ENCODE results near the gene CD22.

CD22 gene

DNA sequence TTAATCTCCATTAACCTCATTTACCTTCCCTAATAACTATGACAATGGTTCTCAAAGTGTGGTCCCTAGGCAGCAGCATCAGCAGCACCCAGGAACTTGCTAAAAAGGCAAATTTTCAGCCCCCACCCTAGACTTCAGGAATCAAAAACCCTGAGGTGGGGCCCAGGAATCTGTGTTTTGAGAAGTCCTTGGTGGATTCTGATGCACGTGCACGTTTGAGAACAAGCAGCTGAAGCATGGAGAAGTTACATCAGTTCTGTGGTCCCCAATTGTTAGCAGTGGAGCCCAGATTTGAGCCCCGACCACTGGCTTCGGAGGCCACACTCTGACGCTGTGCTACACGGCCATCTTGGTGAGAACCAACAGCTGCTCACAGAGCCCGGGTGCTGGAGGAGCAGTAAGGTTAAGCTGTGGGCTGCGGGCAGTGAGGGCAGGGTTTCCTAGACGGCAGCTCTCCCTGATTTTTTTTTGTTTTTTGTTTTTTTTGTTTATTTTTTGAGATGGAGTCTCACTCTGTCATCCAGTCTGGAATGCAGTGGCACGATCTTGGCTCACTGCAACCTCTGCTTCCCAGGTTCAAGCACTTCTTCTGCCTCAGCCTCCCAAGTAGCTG lies 14.0 kb upstream of the CD22 start:
- no peaks in the 10 kb centered on the region for H3K27me3 Mint-ChIP-seq (ENCODE audit: low read depth)
- DNase-seq (ENCODE audit: low spot score) = no peak
- no peak overlapping the region for H3K27ac Mint-ChIP-seq
- H3K9me3 Mint-ChIP-seq = no peaks in the 10 kb centered on the region
- H3K36me3 Mint-ChIP-seq (ENCODE audit: low read depth) = no peaks in the 10 kb centered on the region
- H3K4me3 Mint-ChIP-seq = no peak overlapping the region
- peaks cover 9% of the 10 kb centered on the region for H3K4me1 Mint-ChIP-seq (ENCODE audit: low read depth)

DNA sequence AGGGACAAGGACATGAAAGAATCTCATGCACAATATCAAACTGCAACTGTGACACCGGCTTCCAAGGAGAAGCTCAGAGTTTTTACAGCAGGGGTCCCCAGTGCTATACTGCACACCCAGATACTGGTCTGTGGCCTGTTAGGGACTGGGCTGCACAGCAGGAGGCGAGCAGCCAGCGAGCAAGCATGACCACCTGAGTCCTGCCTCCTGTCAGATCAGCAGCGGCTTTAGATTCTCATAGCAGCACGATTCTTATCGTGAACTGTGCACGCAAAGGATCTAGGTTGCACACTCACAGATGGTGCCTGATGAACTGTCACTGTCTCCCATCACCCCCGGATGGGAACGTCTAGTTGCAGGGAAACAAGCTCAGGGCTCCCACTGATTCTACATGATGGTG lies 13.1 kb upstream of the CD22 start:
- no peak overlapping the region for H3K27ac Mint-ChIP-seq
- no peaks in the 10 kb centered on the region for H3K9me3 Mint-ChIP-seq
- no peak overlapping the region for H3K4me3 Mint-ChIP-seq
- no peak for DNase-seq (ENCODE audit: low spot score)
- H3K27me3 Mint-ChIP-seq (ENCODE audit: low read depth) = no peaks in the 10 kb centered on the region
- H3K36me3 Mint-ChIP-seq (ENCODE audit: low read depth) = no peaks in the 10 kb centered on the region
- H3K4me1 Mint-ChIP-seq (ENCODE audit: low read depth) = peaks cover 7% of the 10 kb centered on the region

DNA sequence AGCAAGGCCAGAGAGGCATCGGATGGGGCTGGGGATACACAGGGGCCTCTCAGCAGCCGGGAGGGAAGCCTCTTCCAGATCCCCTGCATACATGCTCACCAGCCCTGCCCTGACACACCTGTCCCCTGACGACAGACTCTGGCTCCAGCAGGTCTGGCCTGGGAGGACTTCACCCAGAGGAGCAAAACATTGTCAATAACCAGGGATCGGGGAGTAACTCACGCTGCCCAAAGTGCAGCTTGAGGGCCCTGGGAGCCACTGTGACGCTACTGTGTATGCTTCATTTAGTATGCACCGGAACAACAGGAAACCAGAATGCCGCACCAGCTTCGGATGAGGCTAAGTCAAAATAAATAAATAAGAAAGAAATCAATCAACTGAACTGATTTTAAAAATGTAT lies 12.4 kb upstream of the CD22 start:
- Mint-ChIP-seq H3K27me3 (ENCODE audit: low read depth) (no peaks in the 10 kb centered on the region), H3K36me3 (ENCODE audit: low read depth) (no peaks in the 10 kb centered on the region), H3K4me3 (no peak overlapping the region), H3K27ac (no peak overlapping the region), H3K4me1 (ENCODE audit: low read depth) (peaks cover 7% of the 10 kb centered on the region), H3K9me3 (no peaks in the 10 kb centered on the region)
- DNase-seq (ENCODE audit: low spot score) = no peak

DNA sequence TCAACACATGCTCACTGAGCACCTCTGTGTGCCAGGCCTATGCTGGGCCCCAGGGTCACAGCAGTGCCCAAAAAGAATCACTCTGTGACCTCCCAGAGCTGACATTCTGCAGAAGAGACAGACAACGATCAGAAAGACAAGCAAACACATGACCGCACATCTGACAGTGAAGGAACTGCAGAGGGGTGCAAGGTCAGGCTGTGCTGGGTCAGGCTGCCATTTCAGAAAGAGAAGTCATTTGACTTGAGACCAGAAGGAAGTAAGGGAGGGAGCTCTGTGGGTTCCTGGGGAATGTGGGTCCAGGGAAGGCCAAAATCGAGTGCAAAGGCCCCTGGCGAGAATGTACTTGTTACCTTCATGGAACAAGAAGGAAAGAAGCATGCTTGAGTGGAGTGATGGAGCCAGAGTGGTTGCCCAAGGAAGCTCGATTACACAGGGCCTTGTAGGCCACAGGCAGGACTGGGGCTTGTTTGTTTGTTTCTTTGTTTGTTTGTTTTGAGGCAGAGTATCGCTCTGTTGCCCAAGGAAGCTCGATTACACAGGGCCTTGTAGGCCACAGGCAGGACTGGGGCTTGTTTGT lies 11.4 kb upstream of the CD22 start:
- Mint-ChIP-seq H3K4me1 (ENCODE audit: low read depth) (peaks cover 7% of the 10 kb centered on the region), H3K27ac (no peak overlapping the region), H3K36me3 (ENCODE audit: low read depth) (no peaks in the 10 kb centered on the region), H3K4me3 (no peak overlapping the region), H3K27me3 (ENCODE audit: low read depth) (no peaks in the 10 kb centered on the region), H3K9me3 (no peaks in the 10 kb centered on the region)
- no peak for DNase-seq (ENCODE audit: low spot score)

DNA sequence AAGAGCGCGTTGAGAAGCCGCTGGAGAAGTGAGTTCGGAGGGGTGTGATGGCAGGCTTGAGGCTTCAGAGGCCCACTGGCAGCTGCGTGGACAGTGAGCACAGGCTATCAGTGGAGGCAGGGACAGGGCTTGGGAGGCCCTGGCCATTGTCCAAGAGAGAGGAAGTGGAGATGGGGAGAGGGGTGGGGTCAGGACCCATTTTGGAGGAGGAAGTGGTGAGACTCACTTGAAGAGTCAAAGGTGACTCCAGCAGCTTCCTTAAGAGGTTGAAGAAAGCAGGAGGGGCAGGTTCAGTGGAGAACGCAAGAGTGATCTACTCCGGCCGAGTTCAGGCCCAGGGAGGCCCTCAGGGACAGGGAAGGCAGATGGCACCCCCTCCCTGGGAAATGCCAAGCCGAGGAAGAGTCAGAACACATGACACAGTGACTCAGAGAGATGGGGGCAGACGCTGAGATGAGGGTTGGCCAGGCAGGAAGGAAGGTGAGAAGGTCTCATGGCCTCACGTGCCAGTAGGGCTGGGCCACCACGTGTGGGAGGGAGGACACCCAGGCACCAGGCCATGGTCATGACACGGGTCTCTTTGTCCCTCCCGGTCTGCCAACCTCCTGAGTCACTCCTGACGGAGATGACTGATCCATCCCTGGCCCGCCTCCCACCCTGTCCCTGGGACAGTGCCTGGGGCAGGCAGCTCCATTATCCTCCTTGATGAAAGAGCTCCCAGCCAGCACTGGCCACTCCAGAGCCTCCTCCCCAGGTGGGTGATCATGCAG lies 10.1 kb upstream of the CD22 start:
- H3K9me3 Mint-ChIP-seq = no peaks in the 10 kb centered on the region
- H3K4me1 Mint-ChIP-seq (ENCODE audit: low read depth) = peaks cover 7% of the 10 kb centered on the region
- H3K36me3 Mint-ChIP-seq (ENCODE audit: low read depth) = no peaks in the 10 kb centered on the region
- DNase-seq (ENCODE audit: low spot score) = peak; percentile 6
- H3K27ac Mint-ChIP-seq = peak overlapping the region; percentile 67
- H3K4me3 Mint-ChIP-seq = no peak overlapping the region
- H3K27me3 Mint-ChIP-seq (ENCODE audit: low read depth) = no peaks in the 10 kb centered on the region

DNA sequence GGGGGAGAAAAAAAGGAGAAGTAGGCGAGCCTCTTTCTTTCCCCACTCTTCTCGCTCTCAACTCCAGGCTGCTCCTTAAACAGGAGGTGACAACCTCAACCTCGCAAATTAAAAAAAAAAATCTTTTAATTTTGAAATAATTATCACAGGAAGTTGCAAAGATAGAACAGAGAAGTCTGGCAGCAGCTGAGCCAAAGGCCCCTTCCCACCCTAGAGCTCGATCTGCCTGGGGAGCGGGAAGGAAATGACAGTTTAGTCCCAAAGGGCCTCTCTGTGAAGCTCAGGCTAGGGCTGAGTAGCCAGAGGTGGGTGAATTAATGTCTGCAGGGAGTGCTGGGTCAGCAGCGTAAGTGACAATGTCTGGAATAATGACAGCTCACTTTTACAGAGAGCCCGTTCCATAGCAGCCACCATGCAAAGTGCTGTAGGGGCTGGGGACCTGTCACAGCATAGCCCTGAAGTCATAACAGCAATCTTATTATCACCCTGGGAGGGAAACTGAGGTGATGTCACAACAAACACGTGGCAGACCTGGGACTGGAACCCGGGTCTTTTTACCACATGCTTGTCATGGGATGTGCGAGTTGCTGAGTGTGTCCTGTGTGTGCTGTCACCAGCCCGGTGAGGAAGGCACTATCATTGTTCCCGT lies 8.8 kb upstream of the CD22 start:
- DNase-seq (ENCODE audit: low spot score) = no peak
- H3K9me3 Mint-ChIP-seq = no peaks in the 10 kb centered on the region
- H3K27me3 Mint-ChIP-seq (ENCODE audit: low read depth) = no peaks in the 10 kb centered on the region
- no peak overlapping the region for H3K27ac Mint-ChIP-seq
- H3K4me3 Mint-ChIP-seq = no peak overlapping the region
- no peaks in the 10 kb centered on the region for H3K36me3 Mint-ChIP-seq (ENCODE audit: low read depth)
- peaks cover 7% of the 10 kb centered on the region for H3K4me1 Mint-ChIP-seq (ENCODE audit: low read depth)

DNA sequence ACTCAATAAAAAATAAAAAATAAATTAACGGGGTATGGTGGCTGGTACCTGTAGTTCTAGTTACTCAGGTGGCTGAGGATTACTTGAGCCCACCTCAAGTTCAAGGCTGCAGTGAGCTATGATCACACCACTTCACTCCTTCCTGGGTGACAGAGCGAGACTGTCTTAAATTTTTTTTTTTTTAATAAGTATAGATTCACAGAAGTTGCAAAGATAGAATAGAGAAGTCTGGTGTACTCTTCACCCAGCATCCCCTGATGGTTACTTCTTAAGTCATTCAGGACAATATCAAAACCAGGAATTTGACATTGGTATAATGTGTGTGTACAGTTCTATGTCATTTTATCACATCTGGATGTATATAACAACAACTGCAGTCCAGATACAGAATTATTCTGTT lies 7.7 kb upstream of the CD22 start:
- Mint-ChIP-seq H3K27ac (no peak overlapping the region), H3K4me1 (ENCODE audit: low read depth) (peaks cover 7% of the 10 kb centered on the region), H3K4me3 (no peak overlapping the region), H3K36me3 (ENCODE audit: low read depth) (no peaks in the 10 kb centered on the region), H3K27me3 (ENCODE audit: low read depth) (peaks cover 4% of the 10 kb centered on the region), H3K9me3 (no peaks in the 10 kb centered on the region)
- no peak for DNase-seq (ENCODE audit: low spot score)

DNA sequence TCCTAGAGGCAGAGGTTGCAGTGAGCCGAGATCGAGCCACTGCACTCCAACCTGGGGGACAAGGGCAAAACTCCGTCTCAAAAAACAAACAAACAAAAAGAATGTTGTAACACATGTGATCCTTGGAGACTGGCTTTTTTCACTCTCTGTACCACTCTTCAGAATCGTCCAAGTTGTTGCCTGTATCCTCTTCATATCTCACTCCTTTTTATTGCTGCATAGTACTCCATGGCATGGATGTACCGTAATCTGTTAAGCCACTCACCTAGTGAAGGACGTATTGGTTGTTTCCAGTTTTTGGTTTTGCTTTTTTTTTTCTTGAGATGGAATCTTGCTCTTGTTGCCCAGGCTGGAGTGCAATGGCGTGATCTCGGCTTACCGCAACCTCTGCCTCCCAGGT lies 7.0 kb upstream of the CD22 start:
- Mint-ChIP-seq H3K4me1 (ENCODE audit: low read depth) (peaks cover 7% of the 10 kb centered on the region), H3K9me3 (no peaks in the 10 kb centered on the region), H3K4me3 (no peak overlapping the region), H3K36me3 (ENCODE audit: low read depth) (no peaks in the 10 kb centered on the region), H3K27ac (no peak overlapping the region), H3K27me3 (ENCODE audit: low read depth) (peaks cover 4% of the 10 kb centered on the region)
- no peak for DNase-seq (ENCODE audit: low spot score)

DNA sequence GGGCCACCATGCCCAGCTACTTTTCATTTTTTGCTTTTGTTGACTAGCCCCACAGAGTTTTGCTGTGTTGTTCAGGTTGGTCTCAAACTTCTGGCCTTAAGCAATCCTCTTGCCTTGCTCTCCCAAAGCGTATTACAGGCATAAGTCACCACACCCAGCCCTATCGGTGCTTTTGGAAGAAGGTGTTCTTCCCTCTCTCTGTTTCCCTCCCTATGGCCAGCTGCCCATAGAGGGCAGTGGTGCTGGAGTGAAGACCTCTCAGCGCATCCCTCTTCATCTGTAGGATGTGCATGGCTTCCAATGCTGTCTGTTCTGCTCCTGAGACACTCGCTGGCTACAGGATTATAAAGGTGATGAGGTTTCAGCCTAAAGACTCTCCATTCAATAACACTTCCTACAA lies 1.3 kb upstream of the CD22 start:
- DNase-seq (ENCODE audit: low spot score) = no peak
- H3K36me3 Mint-ChIP-seq (ENCODE audit: low read depth) = no peaks in the 10 kb centered on the region

DNA sequence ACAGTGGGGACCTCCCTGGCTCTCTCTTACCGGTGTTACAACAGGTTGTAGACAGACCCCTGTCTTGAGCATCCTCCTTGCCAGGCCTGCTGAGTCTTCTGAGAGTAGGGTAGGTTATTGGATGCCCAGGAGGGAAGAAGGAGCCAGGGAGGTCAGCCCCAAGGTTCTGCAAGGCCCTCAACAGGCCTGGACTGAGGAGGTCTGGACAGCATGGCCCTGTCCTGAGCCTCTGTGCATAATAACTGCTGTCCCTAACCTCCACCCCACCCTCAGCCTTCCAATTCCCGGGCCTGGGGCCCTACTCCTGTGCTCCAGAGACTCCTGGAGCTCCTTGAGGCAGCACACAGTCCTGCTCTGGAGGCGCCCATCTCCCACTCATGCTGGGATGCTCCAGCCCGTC lies 336 bp downstream of the CD22 start:
- Mint-ChIP-seq H3K4me3 (no peak overlapping the region), H3K9me3 (no peaks in the 10 kb centered on the region), H3K27ac (no peak overlapping the region), H3K36me3 (ENCODE audit: low read depth) (no peaks in the 10 kb centered on the region), H3K27me3 (ENCODE audit: low read depth) (peaks cover 4% of the 10 kb centered on the region), H3K4me1 (ENCODE audit: low read depth) (peaks cover 21% of the 10 kb centered on the region)
- DNase-seq (ENCODE audit: low spot score) = no peak

More for the DNA sequence above, 1.3 kb upstream of the CD22 start:
- Mint-ChIP-seq H3K27ac (no peak overlapping the region), H3K4me1 (ENCODE audit: low read depth) (peaks cover 7% of the 10 kb centered on the region), H3K27me3 (ENCODE audit: low read depth) (peaks cover 4% of the 10 kb centered on the region), H3K4me3 (no peak overlapping the region), H3K9me3 (no peaks in the 10 kb centered on the region)

DNA sequence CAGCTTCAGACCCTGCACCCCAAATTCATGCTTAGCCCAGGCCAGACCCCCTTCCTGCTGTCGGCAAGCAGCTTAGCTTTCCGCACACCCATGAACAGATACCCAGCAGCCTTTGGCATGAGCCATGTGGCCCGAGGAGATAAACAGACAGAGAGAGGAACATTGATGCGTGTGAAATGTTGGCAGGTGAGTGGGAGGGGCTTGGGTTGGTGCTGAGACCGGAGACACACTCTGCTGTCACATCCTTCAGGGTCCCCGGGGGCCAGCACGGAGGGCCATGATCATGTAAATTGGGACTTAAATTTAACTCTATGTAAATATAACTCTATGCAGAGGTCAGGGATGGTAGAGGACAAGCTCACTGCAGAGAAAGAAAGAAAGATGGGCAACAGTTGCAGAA lies 1.5 kb downstream of the CD22 start:
- no peaks in the 10 kb centered on the region for H3K36me3 Mint-ChIP-seq (ENCODE audit: low read depth)
- peaks cover 21% of the 10 kb centered on the region for H3K4me1 Mint-ChIP-seq (ENCODE audit: low read depth)
- H3K27ac Mint-ChIP-seq = no peak overlapping the region
- DNase-seq (ENCODE audit: low spot score) = no peak
- no peaks in the 10 kb centered on the region for H3K9me3 Mint-ChIP-seq
- peaks cover 4% of the 10 kb centered on the region for H3K27me3 Mint-ChIP-seq (ENCODE audit: low read depth)
- no peak overlapping the region for H3K4me3 Mint-ChIP-seq

DNA sequence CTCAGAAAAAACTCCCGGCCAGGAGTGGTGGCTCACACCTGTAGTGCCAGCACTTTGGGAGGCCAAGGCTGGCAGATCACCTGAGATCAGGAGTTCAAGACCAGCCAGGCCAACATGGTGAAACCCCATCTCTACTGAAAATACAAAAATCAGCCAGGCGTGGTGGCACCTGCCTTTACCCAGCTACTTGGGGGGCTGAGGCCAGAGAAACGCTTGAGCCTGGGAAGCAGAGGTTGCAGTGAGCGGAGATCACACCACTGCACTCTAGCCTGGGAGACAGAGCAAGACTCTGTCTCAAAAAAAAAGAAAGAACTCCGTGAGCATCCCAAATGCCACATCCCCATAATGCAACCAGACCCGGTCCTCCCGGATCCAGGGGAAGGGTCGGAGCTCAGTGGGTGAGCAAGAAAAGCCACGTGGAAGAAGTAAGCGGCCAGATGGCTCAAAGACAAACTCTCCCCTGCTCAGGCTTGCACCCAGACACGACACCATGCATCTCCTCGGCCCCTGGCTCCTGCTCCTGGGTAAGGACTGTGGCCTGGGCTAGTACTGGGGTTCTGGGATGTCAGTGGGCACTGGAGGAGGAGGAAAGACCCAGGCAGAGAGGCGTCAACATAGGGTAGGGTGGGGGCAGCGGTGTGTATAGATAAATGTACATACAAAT lies 2.7 kb downstream of the CD22 start:
- Mint-ChIP-seq H3K9me3 (no peaks in the 10 kb centered on the region), H3K4me1 (ENCODE audit: low read depth) (peaks cover 21% of the 10 kb centered on the region), H3K27me3 (ENCODE audit: low read depth) (no peaks in the 10 kb centered on the region), H3K4me3 (no peak overlapping the region), H3K36me3 (ENCODE audit: low read depth) (no peaks in the 10 kb centered on the region), H3K27ac (no peak overlapping the region)
- no peak for DNase-seq (ENCODE audit: low spot score)

DNA sequence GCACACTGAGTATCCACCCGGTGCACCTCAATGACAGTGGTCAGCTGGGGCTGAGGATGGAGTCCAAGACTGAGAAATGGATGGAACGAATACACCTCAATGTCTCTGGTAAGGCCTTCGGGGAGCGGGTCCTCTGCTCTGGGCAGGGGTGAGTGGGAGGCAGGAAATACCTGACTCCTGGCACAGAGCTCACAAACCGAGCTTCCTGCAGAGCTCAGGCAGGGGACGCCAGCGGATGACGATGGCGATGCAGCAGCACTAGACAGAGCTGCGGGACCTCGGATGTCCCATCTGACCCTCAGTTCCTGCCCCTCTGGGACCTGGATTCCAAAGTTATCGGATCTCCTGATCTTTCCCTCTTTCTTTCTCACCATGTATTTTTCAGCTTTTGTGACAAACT lies 3.8 kb downstream of the CD22 start:
- no peaks in the 10 kb centered on the region for H3K36me3 Mint-ChIP-seq (ENCODE audit: low read depth)
- no peak overlapping the region for H3K27ac Mint-ChIP-seq
- H3K9me3 Mint-ChIP-seq = no peaks in the 10 kb centered on the region
- H3K4me3 Mint-ChIP-seq = no peak overlapping the region
- peaks cover 21% of the 10 kb centered on the region for H3K4me1 Mint-ChIP-seq (ENCODE audit: low read depth)
- DNase-seq (ENCODE audit: low spot score) = peak; percentile 24
- no peaks in the 10 kb centered on the region for H3K27me3 Mint-ChIP-seq (ENCODE audit: low read depth)

All from T-helper 2 cell treated with Interferon-gamma antibody and Interleukin-4, amounts not matched to agents 5 μg/mL and 100 μg/mL, for 36 hours (primary cell).